Measurements from ENCODE around the gene FBLN2. TPM values are rescaled to one million over a fixed set of nuclear protein-coding genes. Genes with fewer than 3 reads are reported as not detected.

FBLN2 gene
- total RNA-seq, 3 donors from 2014 or later (not counting 1 experiment from before 2014, with no cell fraction given): 0.61 to 2.7 (median 1.6) TPM

GRCh38 chr3:13544293-13544831 lies 4.6 kb upstream of the FBLN2 start:
- Mint-ChIP-seq H3K27ac (no peak overlapping the region), H3K4me1 (peaks cover 0 to 23% of the 10 kb centered on the region in 2 donors), H3K4me3 (no peak overlapping the region), H3K27me3 (ENCODE audit: low read depth in 2 of 2) (peaks cover 22 to 30% of the 10 kb centered on the region in 2 donors), H3K9me3 (no peaks in the 10 kb centered on the region), H3K36me3 (no peaks in the 10 kb centered on the region)
- no peak overlapping the region for H3K4me3 ChIP-seq (ENCODE audit: low read length)
- intact Hi-C loops (cut with micrococcal nuclease): no loop called here
- DNase-seq: peak in 1 of 2 donors; percentile 78
- 16% methylated on average over 6 of the region's 6 CpGs for WGBS (ENCODE audit: insufficient coverage)
- ATAC-seq: peak in 1 of 3 donors; percentile 47
- H3K9me3 ChIP-seq (ENCODE audit: control insufficient read depth, insufficient read depth, low read length): no peaks in the 10 kb centered on the region
- peaks cover 18% of the 10 kb centered on the region for H3K4me1 ChIP-seq (ENCODE audit: control insufficient read depth, insufficient read depth, low read length)
- no peak overlapping the region for H3K27ac ChIP-seq (ENCODE audit: low read length)
- no peaks in the 10 kb centered on the region for H3K36me3 ChIP-seq (ENCODE audit: control insufficient read depth, insufficient read depth, low read length)
- no peak for TF ChIP-seq CTCF (IDR thresholded peaks at IDR 0.05)
- H3K27me3 ChIP-seq (ENCODE audit: control insufficient read depth, insufficient read depth, low read length): peaks cover 3% of the 10 kb centered on the region

- 48% methylated on average over 8 of the region's 9 CpGs for WGBS (ENCODE audit: insufficient coverage)
- intact Hi-C loops (cut with micrococcal nuclease): no loop called here
- H3K36me3 Mint-ChIP-seq: no peaks in the 10 kb centered on the region
- H3K4me3 ChIP-seq (ENCODE audit: low read length): no peak overlapping the region
- DNase-seq (no peak), ATAC-seq (no peak)
- H3K27me3 Mint-ChIP-seq (ENCODE audit: low read depth in 2 of 2): peaks cover 28 to 36% of the 10 kb centered on the region in 2 donors
- peaks cover 6% of the 10 kb centered on the region for H3K27me3 ChIP-seq (ENCODE audit: control insufficient read depth, insufficient read depth, low read length)
- H3K36me3 ChIP-seq (ENCODE audit: control insufficient read depth, insufficient read depth, low read length): no peaks in the 10 kb centered on the region
- H3K9me3 ChIP-seq (ENCODE audit: control insufficient read depth, insufficient read depth, low read length): no peaks in the 10 kb centered on the region
- H3K27ac ChIP-seq (ENCODE audit: low read length): no peak overlapping the region
- no peak for TF ChIP-seq CTCF (IDR thresholded peaks at IDR 0.05)
- peaks cover 5 to 30% of the 10 kb centered on the region in 2 donors for H3K4me1 Mint-ChIP-seq
- no peak overlapping the region for H3K4me3 Mint-ChIP-seq
- peak overlapping the region in 1 of 2 donors; percentile 2 for H3K27ac Mint-ChIP-seq
- H3K4me1 ChIP-seq (ENCODE audit: control insufficient read depth, insufficient read depth, low read length): peaks cover 24% of the 10 kb centered on the region
- H3K9me3 Mint-ChIP-seq: no peaks in the 10 kb centered on the region
Observed at GRCh38 chr3:13544951-13545651, 3.8 kb upstream of the FBLN2 start.

GRCh38 chr3:13545952-13546454 lies 2.9 kb upstream of the FBLN2 start:
- 76% methylated on average over 9 of the region's 9 CpGs for WGBS (ENCODE audit: insufficient coverage)
- Histone ChIP-seq H3K4me3 (ENCODE audit: low read length) (no peak overlapping the region), H3K9me3 (ENCODE audit: control insufficient read depth, insufficient read depth, low read length) (no peaks in the 10 kb centered on the region), H3K27ac (ENCODE audit: low read length) (no peak overlapping the region), H3K4me1 (ENCODE audit: control insufficient read depth, insufficient read depth, low read length) (peaks cover 24% of the 10 kb centered on the region), H3K36me3 (ENCODE audit: control insufficient read depth, insufficient read depth, low read length) (no peaks in the 10 kb centered on the region), H3K27me3 (ENCODE audit: control insufficient read depth, insufficient read depth, low read length) (peaks cover 6% of the 10 kb centered on the region)
- H3K27ac Mint-ChIP-seq: no peak overlapping the region
- no peak for ATAC-seq
- H3K27me3 Mint-ChIP-seq (ENCODE audit: low read depth in 2 of 2): peaks cover 26 to 36% of the 10 kb centered on the region in 2 donors
- no peak for DNase-seq
- intact Hi-C loops (cut with micrococcal nuclease): no loop called here
- H3K9me3 Mint-ChIP-seq: no peaks in the 10 kb centered on the region
- no peak overlapping the region for H3K4me3 Mint-ChIP-seq
- H3K4me1 Mint-ChIP-seq: peaks cover 5 to 31% of the 10 kb centered on the region in 2 donors
- no peaks in the 10 kb centered on the region for H3K36me3 Mint-ChIP-seq
- no peak for TF ChIP-seq CTCF (IDR thresholded peaks at IDR 0.05)
